ENCODE results near the gene SKI.

DNA sequence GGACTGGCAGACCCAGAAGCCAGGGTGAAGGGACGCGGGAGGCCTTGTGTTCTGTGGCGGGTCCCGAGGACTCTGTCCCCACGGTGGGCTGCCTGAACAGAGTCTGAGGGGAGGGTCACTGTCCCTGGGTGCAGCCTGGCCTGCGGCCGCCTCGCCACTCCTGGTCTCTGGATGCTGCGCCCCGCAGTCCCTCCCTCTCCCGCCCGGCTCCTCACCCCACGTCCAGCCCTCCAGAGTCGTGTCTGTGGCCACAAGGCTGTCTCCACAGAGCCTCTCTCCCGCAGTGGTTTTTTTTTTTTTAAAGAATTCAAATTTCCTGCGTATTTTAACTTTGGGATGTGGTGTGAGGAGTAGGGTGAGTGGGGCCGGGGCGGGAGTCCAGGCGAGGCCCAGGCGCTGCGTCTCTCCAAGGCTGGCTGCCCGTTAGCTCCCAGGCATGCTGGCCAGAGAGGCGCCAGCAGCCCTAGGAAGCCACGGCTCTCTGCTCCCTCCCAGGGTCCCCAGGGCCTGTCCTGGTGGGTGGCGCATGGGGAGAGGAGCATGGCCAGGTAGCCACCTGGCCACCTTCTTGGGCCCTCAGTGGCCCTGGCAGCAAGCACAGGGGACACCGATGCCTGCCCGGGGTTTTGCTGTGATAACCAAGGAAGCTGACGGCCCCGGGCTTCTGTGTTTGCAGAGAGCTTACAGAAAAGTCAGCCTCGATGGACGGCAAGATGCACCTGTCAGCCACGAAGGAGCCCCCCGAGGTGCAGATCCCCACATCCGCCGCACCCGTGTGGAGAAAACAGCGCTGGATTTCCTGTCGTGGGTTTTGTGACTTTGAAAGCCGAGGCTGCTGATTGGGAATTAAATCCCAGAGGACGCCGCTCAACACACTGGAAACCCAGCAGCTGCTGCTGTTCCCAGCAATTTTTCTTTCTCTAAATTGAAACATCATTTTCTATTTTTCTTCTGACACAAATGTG, 90.5 kb downstream of the SKI start:
- TF ChIP-seq TAF1 (IDR thresholded peaks at IDR 0.05; ENCODE audit: borderline replicate concordance, low read depth, low read length) (no peak), POLR2A (IDR thresholded peaks at IDR 0.05; ENCODE audit: low read depth, low read length) (no peak)

All from GM12892 (cell line).